ENCODE data around the gene TMPRSS7. TPM values are rescaled to one million over a fixed set of nuclear protein-coding genes. Genes with fewer than 3 reads are reported as not detected.
A peak's percentile ranks its signal among the peaks of the same experiment; 100 is the strongest.

The TMPRSS7 gene, protein sequence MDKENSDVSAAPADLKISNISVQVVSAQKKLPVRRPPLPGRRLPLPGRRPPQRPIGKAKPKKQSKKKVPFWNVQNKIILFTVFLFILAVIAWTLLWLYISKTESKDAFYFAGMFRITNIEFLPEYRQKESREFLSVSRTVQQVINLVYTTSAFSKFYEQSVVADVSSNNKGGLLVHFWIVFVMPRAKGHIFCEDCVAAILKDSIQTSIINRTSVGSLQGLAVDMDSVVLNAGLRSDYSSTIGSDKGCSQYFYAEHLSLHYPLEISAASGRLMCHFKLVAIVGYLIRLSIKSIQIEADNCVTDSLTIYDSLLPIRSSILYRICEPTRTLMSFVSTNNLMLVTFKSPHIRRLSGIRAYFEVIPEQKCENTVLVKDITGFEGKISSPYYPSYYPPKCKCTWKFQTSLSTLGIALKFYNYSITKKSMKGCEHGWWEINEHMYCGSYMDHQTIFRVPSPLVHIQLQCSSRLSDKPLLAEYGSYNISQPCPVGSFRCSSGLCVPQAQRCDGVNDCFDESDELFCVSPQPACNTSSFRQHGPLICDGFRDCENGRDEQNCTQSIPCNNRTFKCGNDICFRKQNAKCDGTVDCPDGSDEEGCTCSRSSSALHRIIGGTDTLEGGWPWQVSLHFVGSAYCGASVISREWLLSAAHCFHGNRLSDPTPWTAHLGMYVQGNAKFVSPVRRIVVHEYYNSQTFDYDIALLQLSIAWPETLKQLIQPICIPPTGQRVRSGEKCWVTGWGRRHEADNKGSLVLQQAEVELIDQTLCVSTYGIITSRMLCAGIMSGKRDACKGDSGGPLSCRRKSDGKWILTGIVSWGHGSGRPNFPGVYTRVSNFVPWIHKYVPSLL
- not detected for polyA plus RNA-seq

DNA sequence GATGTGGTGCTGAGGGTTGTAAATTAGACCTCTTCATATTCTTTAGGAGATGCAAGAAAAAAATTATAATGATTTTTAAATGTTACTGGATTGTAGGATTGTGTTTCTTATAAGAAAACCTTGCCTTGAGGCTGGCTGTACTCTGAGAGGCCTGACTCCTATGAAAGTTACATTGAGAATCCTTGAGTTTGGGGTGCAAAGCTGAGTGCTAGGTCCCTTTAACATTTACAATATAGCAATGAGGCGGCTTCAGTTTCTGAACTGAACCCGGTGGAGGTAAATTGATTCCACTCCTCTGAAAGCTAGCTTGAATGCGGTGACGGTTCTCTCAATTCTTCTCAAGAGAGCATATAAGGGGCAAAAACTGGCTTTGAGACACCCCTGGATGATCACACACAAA is at the start of gene TMPRSS7:
TSS of gene TMPRSS7 (plus strand) at position 301 of the 400 bp plus-strand sequence. CDS start 110 bp downstream, outside the sequence.
- Mint-ChIP-seq H3K27me3 (peaks cover 6% of the 10 kb centered on the region), H3K27ac (no peak within 1 kb of the TSS), H3K9me3 (no peaks in the 10 kb centered on the region), H3K36me3 (no peaks in the 10 kb centered on the region), H3K4me3 (no peak within 1 kb of the TSS), H3K4me1 (peaks cover 3 to 7% (median 4%) of the 10 kb centered on the region in 3 donors)

DNA sequence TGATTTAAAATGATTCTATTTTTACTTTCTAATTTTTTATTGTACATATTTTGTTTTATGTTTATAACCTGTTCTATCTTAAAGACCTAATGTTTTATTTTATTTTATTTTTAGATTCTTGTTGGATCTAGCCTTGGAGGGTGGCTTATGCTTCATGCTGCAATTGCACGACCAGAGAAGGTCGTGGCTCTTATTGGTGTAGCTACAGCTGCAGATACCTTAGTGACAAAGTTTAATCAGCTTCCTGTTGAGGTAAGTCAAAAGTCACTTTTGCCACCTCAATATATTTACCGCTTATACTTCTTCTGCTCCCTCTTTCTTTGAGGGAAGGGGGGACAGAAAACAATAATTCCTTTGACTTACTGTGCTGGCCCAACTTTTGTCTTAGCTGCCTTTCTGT is 47.7 kb upstream of the TMPRSS7 start:
- Mint-ChIP-seq H3K4me3 (no peak overlapping the region), H3K27me3 (no peaks in the 10 kb centered on the region), H3K36me3 (no peaks in the 10 kb centered on the region), H3K27ac (no peak overlapping the region), H3K9me3 (no peaks in the 10 kb centered on the region), H3K4me1 (peaks cover 10 to 29% (median 27%) of the 10 kb centered on the region in 3 donors)

DNA sequence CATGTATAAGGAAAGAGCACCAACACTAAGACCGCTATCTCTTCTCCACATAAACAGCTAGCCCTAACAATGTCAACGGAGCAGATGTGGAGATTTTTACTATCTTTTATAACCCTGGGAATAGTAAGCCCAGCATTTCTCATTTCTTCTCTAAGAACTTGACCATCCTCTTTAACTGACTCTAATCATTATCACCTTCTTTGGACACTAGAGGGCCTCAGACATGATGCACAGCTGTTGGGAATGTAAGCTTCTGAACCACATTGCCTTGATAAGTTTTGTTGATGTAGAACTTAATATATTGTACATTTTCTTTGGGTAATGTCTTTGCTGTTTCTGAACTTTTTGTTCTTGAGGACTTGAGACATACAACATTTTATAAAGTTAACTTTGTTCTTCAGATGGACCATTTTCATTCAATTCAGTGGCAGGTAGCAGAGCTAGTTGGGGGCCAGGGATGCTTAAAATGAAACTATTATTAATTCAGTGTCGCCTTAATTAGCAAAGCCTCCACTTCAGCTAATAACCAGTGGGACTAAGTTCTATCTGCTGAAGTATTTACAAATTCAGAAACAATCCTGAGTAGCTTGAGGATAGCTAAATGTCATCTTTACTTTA is 45.4 kb upstream of the TMPRSS7 start:
- peak overlapping the region in 1 of 4 donors; percentile 28 for H3K4me3 Mint-ChIP-seq
- H3K27me3 Mint-ChIP-seq = no peaks in the 10 kb centered on the region
- no peaks in the 10 kb centered on the region for H3K36me3 Mint-ChIP-seq
- H3K4me1 Mint-ChIP-seq = peaks cover 2 to 17% (median 16%) of the 10 kb centered on the region in 3 donors
- no peak overlapping the region for H3K27ac Mint-ChIP-seq
- H3K9me3 Mint-ChIP-seq = no peaks in the 10 kb centered on the region

DNA sequence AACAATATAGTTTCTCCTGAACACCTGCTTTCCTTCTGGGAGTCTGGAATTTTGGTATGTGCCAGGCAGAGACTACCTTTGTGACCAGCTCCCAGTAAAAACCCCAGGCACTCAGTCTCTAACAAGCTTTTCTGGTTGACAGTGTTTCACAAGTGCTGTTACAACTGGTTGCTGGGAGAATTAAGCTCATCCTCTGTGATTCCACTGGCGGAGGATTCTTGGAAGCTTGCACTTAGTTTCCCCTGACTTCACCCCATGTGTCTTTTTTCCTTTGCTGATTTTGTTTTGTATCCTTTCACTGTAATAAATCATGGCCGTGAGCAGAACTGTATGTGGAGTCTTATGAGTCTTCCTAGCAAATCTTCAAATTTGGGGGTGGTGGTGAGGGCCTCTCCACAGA is 41.5 kb upstream of the TMPRSS7 start:
- H3K4me3 Mint-ChIP-seq = no peak overlapping the region
- H3K27me3 Mint-ChIP-seq = peaks cover 8% of the 10 kb centered on the region
- H3K4me1 Mint-ChIP-seq = peaks cover 0 to 11% (median 5%) of the 10 kb centered on the region in 3 donors
- no peak overlapping the region for H3K27ac Mint-ChIP-seq
- H3K36me3 Mint-ChIP-seq = no peaks in the 10 kb centered on the region
- no peaks in the 10 kb centered on the region for H3K9me3 Mint-ChIP-seq

DNA sequence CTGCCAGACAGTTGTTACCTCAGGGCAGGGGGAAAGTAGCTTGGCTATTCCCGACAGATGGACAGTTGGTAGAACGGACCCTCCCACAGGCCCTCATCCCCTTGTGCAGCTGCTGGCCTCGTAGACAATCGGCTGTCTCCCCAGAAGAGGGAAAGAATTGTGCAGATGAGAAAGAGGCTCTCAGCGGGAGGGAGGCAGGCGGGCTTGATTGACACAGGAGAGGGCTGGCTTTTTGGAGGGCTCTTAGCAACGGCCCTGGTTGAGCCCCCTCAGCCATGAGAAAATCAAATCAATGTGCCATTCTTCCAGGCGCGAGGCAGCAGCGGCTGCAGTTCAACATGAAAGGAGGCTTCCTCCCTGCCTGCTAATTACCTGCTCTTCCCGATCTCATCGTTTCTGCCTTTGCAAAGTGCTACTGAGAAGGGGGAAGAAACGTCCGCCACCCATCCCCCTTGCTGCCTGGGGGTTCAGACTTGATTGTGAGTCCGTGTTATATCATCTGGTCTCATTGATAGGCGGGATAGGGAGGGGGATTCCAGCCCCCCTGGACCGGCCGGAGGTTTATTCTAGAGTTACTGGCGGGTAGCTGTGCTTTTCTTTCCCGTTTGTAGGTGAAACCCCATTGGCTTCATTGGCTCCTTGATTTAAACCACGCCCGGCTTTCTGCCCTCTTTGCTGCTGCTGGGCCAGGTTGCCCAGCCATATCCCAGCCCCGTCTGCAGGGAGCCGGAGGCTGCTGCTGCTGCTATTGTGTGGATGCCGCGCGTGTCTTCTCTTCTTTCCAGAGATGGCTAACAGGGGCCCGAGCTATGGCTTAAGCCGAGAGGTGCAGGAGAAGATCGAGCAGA is 35.7 kb upstream of the TMPRSS7 start, which contains the start of gene TAGLN3:
TSS of gene TAGLN3 (plus strand) at position 287 of the 848 bp plus-strand sequence. CDS start at position 788, 501 bp downstream.
- no peaks in the 10 kb centered on the region for H3K36me3 Mint-ChIP-seq
- H3K27ac Mint-ChIP-seq = peak within 1 kb of the TSS in 1 of 3 donors; percentile 41
- H3K9me3 Mint-ChIP-seq = no peaks in the 10 kb centered on the region
- H3K27me3 Mint-ChIP-seq = peaks cover 23% of the 10 kb centered on the region
- H3K4me1 Mint-ChIP-seq = peaks cover 0 to 21% (median 9%) of the 10 kb centered on the region in 3 donors
- peak within 1 kb of the TSS; percentile 77 to 97 (median 88) for H3K4me3 Mint-ChIP-seq

DNA sequence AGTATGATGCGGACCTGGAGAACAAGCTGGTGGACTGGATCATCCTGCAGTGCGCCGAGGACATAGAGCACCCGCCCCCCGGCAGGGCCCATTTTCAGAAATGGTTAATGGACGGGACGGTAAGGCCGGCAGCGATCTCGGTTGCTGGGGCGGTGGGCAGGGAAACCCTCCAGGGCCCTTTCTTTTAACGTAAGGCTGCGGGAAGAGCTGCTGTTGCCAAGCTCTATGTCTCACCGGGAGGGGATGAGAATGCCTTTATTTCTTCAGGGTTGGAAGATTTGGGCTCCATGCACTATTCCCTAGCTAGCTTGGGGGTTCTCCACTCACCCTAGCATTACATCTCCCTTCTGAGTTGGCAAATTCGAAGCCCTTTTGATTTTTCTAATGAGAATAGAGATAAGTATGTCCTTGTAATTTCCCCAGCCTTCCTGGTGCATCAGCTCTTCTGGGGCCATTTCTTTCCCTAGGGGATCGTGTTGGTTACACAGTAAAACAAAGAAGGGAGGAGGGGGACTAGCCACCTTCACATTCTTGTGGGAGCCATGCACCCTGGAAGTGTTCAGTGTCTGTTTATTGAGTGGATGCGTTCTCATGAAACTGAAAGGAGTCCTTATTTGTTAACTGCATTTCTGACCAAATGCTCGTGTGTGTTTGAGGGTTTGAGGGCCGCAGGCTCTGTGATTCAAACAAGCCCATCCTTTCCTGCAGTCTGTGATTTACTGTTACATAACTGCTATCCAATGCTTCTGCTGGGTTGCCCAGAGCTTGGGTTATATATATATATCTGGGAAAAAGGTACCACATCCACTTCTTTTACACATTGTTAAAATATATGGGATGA is 34.8 kb upstream of the TMPRSS7 start:
- peaks cover 0 to 21% (median 9%) of the 10 kb centered on the region in 3 donors for H3K4me1 Mint-ChIP-seq
- peak overlapping the region; percentile 77 to 97 (median 88) for H3K4me3 Mint-ChIP-seq
- no peaks in the 10 kb centered on the region for H3K36me3 Mint-ChIP-seq
- H3K9me3 Mint-ChIP-seq = no peaks in the 10 kb centered on the region
- peak overlapping the region in 1 of 3 donors; percentile 41 for H3K27ac Mint-ChIP-seq
- peaks cover 23% of the 10 kb centered on the region for H3K27me3 Mint-ChIP-seq

DNA sequence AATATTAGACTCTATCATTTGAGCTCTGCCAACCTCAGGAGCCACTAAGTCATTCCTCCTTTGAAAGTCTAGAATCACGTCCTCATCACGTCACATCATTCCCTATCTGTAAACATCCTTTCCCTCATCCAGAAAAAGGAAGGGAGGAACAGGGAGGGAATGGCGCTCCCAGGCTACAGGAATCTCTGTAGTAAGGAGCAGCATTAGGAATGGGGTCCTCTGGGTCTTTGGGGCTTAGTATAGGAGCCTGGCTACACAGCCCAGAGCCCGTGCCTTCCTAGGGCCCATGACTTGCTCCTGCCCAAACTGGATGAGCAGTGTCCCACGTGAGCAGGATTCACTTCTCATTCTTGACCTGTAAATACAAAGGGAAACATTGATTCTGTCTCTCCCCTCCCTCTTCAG is 34.2 kb upstream of the TMPRSS7 start:
- peaks cover 23% of the 10 kb centered on the region for H3K27me3 Mint-ChIP-seq
- H3K36me3 Mint-ChIP-seq = no peaks in the 10 kb centered on the region
- peaks cover 0 to 21% (median 9%) of the 10 kb centered on the region in 3 donors for H3K4me1 Mint-ChIP-seq
- H3K4me3 Mint-ChIP-seq = no peak overlapping the region
- H3K9me3 Mint-ChIP-seq = no peaks in the 10 kb centered on the region
- no peak overlapping the region for H3K27ac Mint-ChIP-seq

DNA sequence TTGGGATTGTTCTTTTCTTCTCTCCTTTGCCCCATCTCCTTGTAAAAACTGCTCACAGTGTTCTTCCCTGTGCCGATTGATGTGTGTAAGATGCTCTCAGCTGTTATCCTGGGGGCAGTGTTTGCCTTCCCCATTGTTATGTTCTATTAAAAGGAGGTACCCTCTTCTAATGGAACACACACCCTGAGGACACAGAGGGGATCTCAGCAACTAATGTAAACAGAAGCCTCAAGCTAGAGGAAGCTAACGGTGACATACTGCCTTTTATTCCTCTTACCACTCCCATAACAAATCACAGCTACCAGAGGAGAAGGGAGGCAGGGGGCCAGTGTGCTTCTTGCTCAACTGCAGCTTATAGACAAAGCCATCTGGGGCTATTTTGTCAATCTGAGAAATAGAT is 33.6 kb upstream of the TMPRSS7 start:
- H3K9me3 Mint-ChIP-seq = no peaks in the 10 kb centered on the region

DNA sequence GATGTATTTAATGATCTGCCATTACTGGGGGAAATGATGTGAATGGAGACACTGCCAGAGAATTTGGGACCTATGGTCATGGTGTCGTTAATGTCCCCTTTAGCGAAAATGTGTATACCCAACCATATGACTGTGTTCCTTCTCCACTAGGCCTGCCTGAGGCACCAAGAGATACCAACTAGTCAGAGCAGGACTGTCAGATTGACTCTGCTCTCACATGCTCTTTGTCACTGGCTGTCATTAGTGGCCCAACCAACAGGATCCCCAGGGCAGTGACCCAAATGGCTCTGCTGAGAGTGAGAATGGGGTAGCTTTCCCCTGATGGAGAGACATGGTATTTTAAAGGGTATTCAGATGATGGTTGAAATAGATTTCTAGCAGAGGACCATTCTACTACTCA is 33.0 kb upstream of the TMPRSS7 start:
- Mint-ChIP-seq H3K36me3 (no peaks in the 10 kb centered on the region), H3K4me3 (no peak overlapping the region), H3K9me3 (no peaks in the 10 kb centered on the region), H3K27ac (no peak overlapping the region), H3K27me3 (peaks cover 23% of the 10 kb centered on the region), H3K4me1 (peaks cover 0 to 21% (median 9%) of the 10 kb centered on the region in 3 donors)

More for the DNA sequence above, 33.6 kb upstream of the TMPRSS7 start:
- Mint-ChIP-seq H3K4me3 (no peak overlapping the region), H3K4me1 (peaks cover 0 to 21% (median 9%) of the 10 kb centered on the region in 3 donors), H3K36me3 (no peaks in the 10 kb centered on the region), H3K27me3 (peaks cover 23% of the 10 kb centered on the region), H3K27ac (no peak overlapping the region)

DNA sequence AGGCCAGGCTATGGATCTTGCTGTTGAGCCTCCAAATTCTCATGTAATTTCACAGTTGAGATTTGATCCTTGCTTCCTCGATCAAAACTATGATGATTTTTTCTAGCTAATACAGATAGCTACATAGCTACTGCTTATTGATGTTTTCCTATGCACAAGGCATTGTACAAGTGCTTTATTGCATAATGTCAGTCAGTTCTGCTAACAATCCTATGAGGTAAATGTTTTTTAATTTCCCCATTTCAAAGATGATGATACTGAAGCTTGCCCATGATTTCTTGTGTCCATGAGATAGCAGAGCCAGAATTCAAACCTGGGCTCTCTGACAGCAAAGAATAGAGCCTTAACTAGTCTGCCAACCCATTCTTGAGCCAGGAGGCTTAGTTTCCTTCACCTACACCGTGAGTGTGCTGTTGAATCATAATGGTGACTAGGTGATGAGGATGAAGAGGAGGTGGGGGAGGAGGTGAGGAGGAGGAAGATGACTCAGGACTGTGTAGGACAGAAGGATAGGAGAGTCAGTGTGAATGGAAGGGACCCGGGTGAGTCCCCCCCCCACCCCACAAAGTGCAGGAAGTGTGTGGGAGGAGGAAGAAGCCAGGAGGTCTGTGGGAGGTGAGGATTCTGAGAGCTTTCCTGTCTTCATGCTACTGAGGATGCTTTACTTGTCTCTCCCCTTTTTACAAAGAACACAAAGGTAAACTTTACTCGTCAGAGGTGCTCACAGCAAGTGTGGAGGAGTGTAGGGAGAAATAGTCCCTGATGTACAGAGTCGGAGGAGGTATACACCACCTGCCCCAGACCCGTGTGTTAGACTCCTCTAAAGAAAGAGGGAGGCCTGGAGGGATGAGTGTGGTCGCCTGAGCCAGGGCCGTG is 32.2 kb upstream of the TMPRSS7 start:
- H3K9me3 Mint-ChIP-seq = no peaks in the 10 kb centered on the region
- H3K27ac Mint-ChIP-seq = no peak overlapping the region
- no peaks in the 10 kb centered on the region for H3K36me3 Mint-ChIP-seq
- no peak overlapping the region for H3K4me3 Mint-ChIP-seq
- peaks cover 16% of the 10 kb centered on the region for H3K27me3 Mint-ChIP-seq
- peaks cover 0 to 21% (median 9%) of the 10 kb centered on the region in 3 donors for H3K4me1 Mint-ChIP-seq

DNA sequence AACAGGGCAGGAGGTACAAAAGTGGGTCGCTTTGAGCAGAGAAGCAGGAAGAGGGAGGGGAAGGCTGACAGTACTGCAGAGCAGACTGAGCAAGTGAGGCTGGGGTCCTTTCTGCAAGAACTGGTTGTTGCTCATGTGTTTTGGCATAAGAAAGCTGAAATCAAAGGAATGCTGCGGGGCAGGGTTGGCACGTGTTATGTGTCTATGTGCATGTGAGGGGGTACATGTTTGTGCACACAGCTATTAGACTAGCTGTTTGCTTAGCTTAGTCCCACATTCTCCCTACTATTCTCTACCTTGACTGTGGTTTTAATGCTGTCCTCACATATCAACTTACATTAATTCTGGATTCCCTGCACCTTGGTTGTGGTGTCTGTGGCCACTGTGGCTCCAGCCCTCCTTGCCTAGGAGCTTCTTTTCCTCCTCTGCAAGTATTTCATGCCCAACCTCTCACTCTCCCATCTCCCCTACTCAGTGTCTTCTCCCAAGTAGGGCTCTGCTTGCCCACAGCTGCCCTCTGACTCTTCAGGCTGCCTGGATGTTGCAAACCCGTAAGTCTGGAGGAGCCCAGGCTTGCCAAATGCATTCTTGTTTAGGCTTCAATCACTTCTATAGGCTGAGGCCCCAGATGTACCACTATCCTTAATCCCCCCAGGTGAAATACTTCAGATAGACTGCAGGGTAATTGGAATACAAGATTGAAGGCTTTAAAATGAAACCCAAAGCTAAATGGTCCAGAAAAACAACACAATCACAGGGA is 31.0 kb upstream of the TMPRSS7 start:
- Mint-ChIP-seq H3K36me3 (peaks cover 2% of the 10 kb centered on the region), H3K27me3 (peaks cover 13% of the 10 kb centered on the region), H3K4me1 (peaks cover 0 to 19% (median 7%) of the 10 kb centered on the region in 3 donors), H3K27ac (peak overlapping the region in 1 of 3 donors; percentile 18), H3K9me3 (no peaks in the 10 kb centered on the region), H3K4me3 (no peak overlapping the region)

DNA sequence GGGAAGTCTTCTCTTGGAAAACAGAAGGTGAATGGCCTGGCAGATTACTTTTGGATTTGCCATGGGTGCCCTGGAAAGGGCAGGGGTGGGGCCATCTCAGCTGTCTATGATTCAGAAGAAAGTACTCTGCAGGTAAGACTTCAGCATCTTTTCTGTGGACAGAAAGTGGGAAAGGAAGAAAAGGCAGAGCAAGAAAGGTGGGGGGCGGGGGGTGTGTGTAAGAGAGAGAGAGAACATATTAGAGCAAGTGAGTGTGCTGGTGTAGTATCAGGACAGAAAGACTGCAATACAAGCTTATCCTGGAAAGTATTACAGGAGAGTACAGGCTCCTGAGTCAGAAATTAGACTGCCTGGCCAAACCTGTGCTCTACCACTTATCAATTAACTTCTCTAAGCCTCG is 30.3 kb upstream of the TMPRSS7 start:
- Mint-ChIP-seq H3K27me3 (peaks cover 8% of the 10 kb centered on the region), H3K9me3 (no peaks in the 10 kb centered on the region), H3K4me3 (no peak overlapping the region), H3K36me3 (peaks cover 2% of the 10 kb centered on the region), H3K27ac (peak overlapping the region in 1 of 3 donors; percentile 18), H3K4me1 (peaks cover 0 to 13% (median 2%) of the 10 kb centered on the region in 3 donors)

All from IgD-negative memory B cell (primary cell).